Epithelial cell of proximal tubule (primary cell): ENCODE measurements around the gene DISP2. TPM values are rescaled to one million over a fixed set of nuclear protein-coding genes. Genes with fewer than 3 reads are reported as not detected.

Source experiments
- DNase-seq: peaks from one replicate; pipeline ENCODE4 v3.0.0-alpha.2; 2011; ENCODE audit warnings: low read depth
- H3K4me3 ChIP-seq: 2 replicates; pipeline ENCODE4 v1.5.1; 2011; ENCODE audit warnings: low read depth, mild to moderate bottlenecking, low read length
- total RNA-seq: library from RNA; depleted of rRNA; stranded (reverse); fragments of >200 nt; gene quantifications from 2 replicates; pipeline ENCODE4 v1.2.3, GENCODE V29; 2015
- TF ChIP-seq, protein P1 (sequence below): conservative IDR thresholded peaks from 2 replicates; pipeline ENCODE4 v1.5.1; 2012; ENCODE audit warnings: low read depth, mild to moderate bottlenecking, low read length

DISP2 gene
- total RNA-seq, 1 donor from 2014 or later, result 0.40 TPM

DNA sequence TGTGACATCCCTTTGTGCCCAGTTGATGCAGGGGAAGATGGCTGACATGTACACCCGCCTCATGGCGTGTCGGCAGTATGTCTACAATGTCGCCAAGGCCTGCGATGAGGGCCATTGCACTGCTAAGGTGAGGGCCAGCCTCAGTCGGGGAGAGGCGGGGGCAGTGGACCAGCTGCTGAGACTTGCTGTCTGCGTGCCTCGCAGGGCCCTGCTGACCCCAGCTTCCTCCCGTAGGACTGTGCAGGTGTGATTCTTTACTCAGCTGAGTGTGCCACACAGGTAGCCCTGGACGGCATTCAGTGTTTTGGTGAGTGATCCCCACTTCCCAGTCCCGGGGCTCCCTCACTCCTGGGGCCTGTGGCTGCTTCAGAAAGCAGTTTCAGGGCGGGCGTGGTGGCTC is 58.0 kb downstream of the DISP2 start:
- no peak overlapping the region for H3K4me3 ChIP-seq
- no peak for DNase-seq
- TF ChIP-seq, protein P1, sequence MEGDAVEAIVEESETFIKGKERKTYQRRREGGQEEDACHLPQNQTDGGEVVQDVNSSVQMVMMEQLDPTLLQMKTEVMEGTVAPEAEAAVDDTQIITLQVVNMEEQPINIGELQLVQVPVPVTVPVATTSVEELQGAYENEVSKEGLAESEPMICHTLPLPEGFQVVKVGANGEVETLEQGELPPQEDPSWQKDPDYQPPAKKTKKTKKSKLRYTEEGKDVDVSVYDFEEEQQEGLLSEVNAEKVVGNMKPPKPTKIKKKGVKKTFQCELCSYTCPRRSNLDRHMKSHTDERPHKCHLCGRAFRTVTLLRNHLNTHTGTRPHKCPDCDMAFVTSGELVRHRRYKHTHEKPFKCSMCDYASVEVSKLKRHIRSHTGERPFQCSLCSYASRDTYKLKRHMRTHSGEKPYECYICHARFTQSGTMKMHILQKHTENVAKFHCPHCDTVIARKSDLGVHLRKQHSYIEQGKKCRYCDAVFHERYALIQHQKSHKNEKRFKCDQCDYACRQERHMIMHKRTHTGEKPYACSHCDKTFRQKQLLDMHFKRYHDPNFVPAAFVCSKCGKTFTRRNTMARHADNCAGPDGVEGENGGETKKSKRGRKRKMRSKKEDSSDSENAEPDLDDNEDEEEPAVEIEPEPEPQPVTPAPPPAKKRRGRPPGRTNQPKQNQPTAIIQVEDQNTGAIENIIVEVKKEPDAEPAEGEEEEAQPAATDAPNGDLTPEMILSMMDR, result no peak

DNA sequence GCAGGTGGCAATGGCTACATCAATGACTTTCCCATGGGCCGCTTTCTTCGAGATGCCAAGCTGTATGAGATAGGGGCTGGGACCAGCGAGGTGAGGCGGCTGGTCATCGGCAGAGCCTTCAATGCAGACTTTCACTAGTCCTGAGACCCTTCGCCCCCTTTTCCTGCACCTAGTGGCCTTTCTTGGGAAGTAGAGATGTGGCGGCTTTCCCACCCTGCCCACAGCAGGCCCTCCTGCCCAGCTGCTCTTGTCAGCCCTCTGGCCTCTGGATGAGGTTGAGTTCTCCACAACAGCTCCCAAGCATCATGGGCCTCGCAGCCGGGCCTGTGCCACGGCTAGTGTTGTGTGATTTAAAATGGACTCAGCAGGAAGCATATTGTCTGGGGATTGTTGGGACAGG is 60.1 kb downstream of the DISP2 start:
- no peak for DNase-seq
- no peak overlapping the region for H3K4me3 ChIP-seq
- TF ChIP-seq, protein P1, result no peak

GRCh38 chr15:40420071-40420713 is 62.2 kb downstream of the DISP2 start:
- no peak overlapping the region for H3K4me3 ChIP-seq
- TF ChIP-seq, protein P1, result no peak
- DNase-seq, result no peak

GRCh38 chr15:40420793-40421192 is 62.8 kb downstream of the DISP2 start:
- TF ChIP-seq, protein P1, result no peak
- no peak overlapping the region for H3K4me3 ChIP-seq
- no peak for DNase-seq

GRCh38 chr15:40421246-40422157 is 63.5 kb downstream of the DISP2 start:
- DNase-seq, result no peak
- TF ChIP-seq, protein P1, result peak; percentile 88

DNA sequence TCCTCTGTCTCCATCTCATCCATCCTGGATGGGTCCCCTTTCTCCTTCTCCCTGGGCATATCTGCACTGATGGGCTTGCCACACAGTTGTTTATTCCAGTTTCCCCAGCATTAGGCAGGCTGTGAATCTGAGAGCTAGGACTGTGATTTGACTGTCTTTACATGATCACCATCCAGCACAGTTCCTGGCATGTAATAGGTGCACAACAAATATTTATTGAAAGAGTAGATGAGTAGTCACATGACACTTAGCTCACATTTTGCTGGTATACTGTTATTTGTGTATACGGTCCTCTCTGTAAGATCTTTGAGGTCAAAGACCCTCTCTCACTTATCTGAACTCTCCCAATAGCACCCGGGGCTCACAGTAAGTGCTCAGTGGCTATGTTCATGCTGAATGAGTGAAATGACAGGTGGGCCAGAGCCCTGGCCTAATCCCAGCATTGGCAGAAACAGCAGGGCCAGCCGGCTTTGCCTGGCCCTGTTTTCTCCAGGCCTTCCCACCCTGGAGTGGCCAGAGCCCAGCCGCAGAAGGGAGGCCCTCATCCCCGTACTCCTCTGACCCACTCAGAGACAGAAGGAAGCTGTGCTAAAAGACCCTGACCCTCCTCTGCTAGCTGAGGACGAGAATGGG is 66.6 kb downstream of the DISP2 start:
- no peak for DNase-seq
- H3K4me3 ChIP-seq, result no peak overlapping the region

More at GRCh38 chr15:40421246-40422157, 63.5 kb downstream of the DISP2 start:
- no peak overlapping the region for H3K4me3 ChIP-seq

More for the DNA sequence above, 66.6 kb downstream of the DISP2 start:
- TF ChIP-seq, protein P1, result no peak
